Dermis microvascular lymphatic vessel endothelial cell (primary cell): ENCODE results near the gene SSTR5. TPM values are rescaled to one million over a fixed set of nuclear protein-coding genes. Genes with fewer than 3 reads are reported as not detected.
"Not testable (repeated sequence)": the region's sequence is repeated elsewhere in the genome, so short reads cannot be mapped to it uniquely, and the experiment has no call there.

Experiments
- DNase-seq, 2 donors: peaks; one replicate each; pipeline versions ENCODE4 v3.0.0 to v3.0.0-alpha.2; 2010; ENCODE audit warnings: low read depth in 2 of 2
- total RNA-seq: library from RNA; depleted of rRNA; stranded (reverse); fragments of >200 nt; gene quantifications from 2 replicates; pipeline ENCODE4 v1.2.1, GENCODE V29; 2014

SSTR5 gene
- total RNA-seq, 1 donor from 2014 or later, result 0.13 TPM

- DNase-seq, result no peak
Observed at GRCh38 chr16:1090620-1091587, 18.4 kb downstream of the SSTR5 start.

- no peak for DNase-seq
Observed at GRCh38 chr16:1091992-1092552, 19.5 kb downstream of the SSTR5 start.

GRCh38 chr16:1092685-1093283 lies 20.2 kb downstream of the SSTR5 start:
- DNase-seq, result not testable (repeated sequence)

GRCh38 chr16:1093284-1094123 lies 21.0 kb downstream of the SSTR5 start:
- no peak for DNase-seq

- no peak for DNase-seq
Observed at GRCh38 chr16:1094124-1094479, 21.6 kb downstream of the SSTR5 start.

- DNase-seq, result no peak
Observed at GRCh38 chr16:1094601-1095449, 22.3 kb downstream of the SSTR5 start.

- no peak for DNase-seq
Observed at GRCh38 chr16:1095450-1096168, 23.1 kb downstream of the SSTR5 start.

- peak in 1 of 2 donors; percentile 14 for DNase-seq
Observed at GRCh38 chr16:1096169-1097082, 23.9 kb downstream of the SSTR5 start, which contains the start of gene C1QTNF8. Gene C1QTNF8 (minus strand): TSS chr16:1096244. CDS start chr16:1094922, 1,322 bp downstream.

GRCh38 chr16:1097156-1097555 lies 24.6 kb downstream of the SSTR5 start:
- DNase-seq, result no peak

- DNase-seq, result no peak
Observed at GRCh38 chr16:1097800-1098199, 25.3 kb downstream of the SSTR5 start.

GRCh38 chr16:1098266-1098991 lies 25.9 kb downstream of the SSTR5 start:
- no peak for DNase-seq

- no peak for DNase-seq
Observed at GRCh38 chr16:1099189-1100083, 26.9 kb downstream of the SSTR5 start.

- DNase-seq, result no peak
Observed at GRCh38 chr16:1100084-1100800, 27.7 kb downstream of the SSTR5 start.

- no peak for DNase-seq
Observed at GRCh38 chr16:1101133-1101532, 28.6 kb downstream of the SSTR5 start.

GRCh38 chr16:1101573-1102332 lies 29.2 kb downstream of the SSTR5 start:
- DNase-seq, result no peak

- no peak for DNase-seq
Observed at GRCh38 chr16:1102333-1102700, 29.8 kb downstream of the SSTR5 start.
